Liver (tissue), 3 donors: ENCODE measurements around the gene DMC1.

ENCODE experiments used
- ATF3 ChIP-seq: IDR thresholded peaks from 2 replicates; pipeline ENCODE4 v1.6.1; 2016; ENCODE audit warnings: antibody characterized with exemption
- EGR1 ChIP-seq, 2 donors: IDR thresholded peaks; 2 replicates each; pipeline ENCODE4 v1.6.1; 2016 to 2018; ENCODE audit warnings: antibody characterized with exemption in 2 of 2, low read depth in 2 of 2
- GABPA ChIP-seq, 2 donors: IDR thresholded peaks in 1 of 2; conservative IDR thresholded peaks in 1 of 2; 2 replicates each; pipeline ENCODE4 v1.6.1; 2016; ENCODE audit warnings: antibody characterized with exemption in 2 of 2, mild to moderate bottlenecking in 1 of 2, moderate library complexity in 1 of 2
- HNF4A ChIP-seq, 2 donors: conservative IDR thresholded peaks; 2 replicates each; pipeline ENCODE4 v1.6.1; 2016; ENCODE audit warnings: antibody characterized with exemption in 2 of 2, mild to moderate bottlenecking in 2 of 2
- HNF4G ChIP-seq: IDR thresholded peaks from 2 replicates; pipeline ENCODE4 v1.6.1; 2016; ENCODE audit warnings: antibody characterized with exemption
- JUND ChIP-seq, 2 donors: IDR thresholded peaks; 2 replicates each; pipeline ENCODE4 v1.6.1; 2016; ENCODE audit warnings: antibody characterized with exemption in 2 of 2
- MAX ChIP-seq: IDR thresholded peaks from 2 replicates; pipeline ENCODE4 v1.6.1; 2016; ENCODE audit warnings: antibody characterized with exemption
- RAD21 ChIP-seq, 2 donors: IDR thresholded peaks; 2 replicates each; pipeline ENCODE4 v1.6.1; 2016; ENCODE audit warnings: antibody characterized with exemption in 2 of 2, mild to moderate bottlenecking in 2 of 2
- RXRA ChIP-seq, 2 donors: IDR thresholded peaks; 2 replicates each; pipeline ENCODE4 v1.6.1; 2017 to 2018; ENCODE audit warnings: antibody characterized with exemption in 2 of 2, mild to moderate bottlenecking in 1 of 2
- SP1 ChIP-seq: IDR thresholded peaks from 2 replicates; pipeline ENCODE4 v1.6.1; 2018; ENCODE audit warnings: antibody characterized with exemption, mild to moderate bottlenecking
- TAF1 ChIP-seq: conservative IDR thresholded peaks from 2 replicates; pipeline ENCODE4 v1.6.1; 2016; ENCODE audit warnings: antibody characterized with exemption, mild to moderate bottlenecking
- TF ChIP-seq, protein P1 (sequence below): fragments of 150-350 bp; IDR thresholded peaks from 2 replicates; pipeline ENCODE4 v1.5.1; 2017; ENCODE audit warnings: improper control_type of control experiment, low read depth, low read length; ENCODE audit not compliant: missing input control
- TF ChIP-seq, protein P2 (sequence below): IDR thresholded peaks from 2 replicates; pipeline ENCODE4 v1.6.1; 2016; ENCODE audit warnings: antibody characterized with exemption, mild to moderate bottlenecking
- donor health status: healthy.
- donor health status: healthy.

GRCh38 chr22:38501797-38502672 lies 67.9 kb downstream of the DMC1 start:
- TF ChIP-seq ATF3 (no peak), RAD21 (IDR thresholded peaks at IDR 0.05) (no peak), HNF4A (conservative IDR thresholded peaks at IDR 0.05) (no peak), HNF4G (no peak), MAX (no peak), SP1 (no peak), TAF1 (no peak), GABPA (IDR thresholded peaks at IDR 0.05 in 1 of 2, conservative IDR thresholded peaks at IDR 0.05 in 1 of 2) (no peak), JUND (IDR thresholded peaks at IDR 0.05) (no peak), EGR1 (IDR thresholded peaks at IDR 0.05; ENCODE audit: low read depth in 2 of 2) (no peak), RXRA (IDR thresholded peaks at IDR 0.05) (no peak)
- TF ChIP-seq, protein P1, sequence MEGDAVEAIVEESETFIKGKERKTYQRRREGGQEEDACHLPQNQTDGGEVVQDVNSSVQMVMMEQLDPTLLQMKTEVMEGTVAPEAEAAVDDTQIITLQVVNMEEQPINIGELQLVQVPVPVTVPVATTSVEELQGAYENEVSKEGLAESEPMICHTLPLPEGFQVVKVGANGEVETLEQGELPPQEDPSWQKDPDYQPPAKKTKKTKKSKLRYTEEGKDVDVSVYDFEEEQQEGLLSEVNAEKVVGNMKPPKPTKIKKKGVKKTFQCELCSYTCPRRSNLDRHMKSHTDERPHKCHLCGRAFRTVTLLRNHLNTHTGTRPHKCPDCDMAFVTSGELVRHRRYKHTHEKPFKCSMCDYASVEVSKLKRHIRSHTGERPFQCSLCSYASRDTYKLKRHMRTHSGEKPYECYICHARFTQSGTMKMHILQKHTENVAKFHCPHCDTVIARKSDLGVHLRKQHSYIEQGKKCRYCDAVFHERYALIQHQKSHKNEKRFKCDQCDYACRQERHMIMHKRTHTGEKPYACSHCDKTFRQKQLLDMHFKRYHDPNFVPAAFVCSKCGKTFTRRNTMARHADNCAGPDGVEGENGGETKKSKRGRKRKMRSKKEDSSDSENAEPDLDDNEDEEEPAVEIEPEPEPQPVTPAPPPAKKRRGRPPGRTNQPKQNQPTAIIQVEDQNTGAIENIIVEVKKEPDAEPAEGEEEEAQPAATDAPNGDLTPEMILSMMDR, result no peak
- TF ChIP-seq, protein P2, sequence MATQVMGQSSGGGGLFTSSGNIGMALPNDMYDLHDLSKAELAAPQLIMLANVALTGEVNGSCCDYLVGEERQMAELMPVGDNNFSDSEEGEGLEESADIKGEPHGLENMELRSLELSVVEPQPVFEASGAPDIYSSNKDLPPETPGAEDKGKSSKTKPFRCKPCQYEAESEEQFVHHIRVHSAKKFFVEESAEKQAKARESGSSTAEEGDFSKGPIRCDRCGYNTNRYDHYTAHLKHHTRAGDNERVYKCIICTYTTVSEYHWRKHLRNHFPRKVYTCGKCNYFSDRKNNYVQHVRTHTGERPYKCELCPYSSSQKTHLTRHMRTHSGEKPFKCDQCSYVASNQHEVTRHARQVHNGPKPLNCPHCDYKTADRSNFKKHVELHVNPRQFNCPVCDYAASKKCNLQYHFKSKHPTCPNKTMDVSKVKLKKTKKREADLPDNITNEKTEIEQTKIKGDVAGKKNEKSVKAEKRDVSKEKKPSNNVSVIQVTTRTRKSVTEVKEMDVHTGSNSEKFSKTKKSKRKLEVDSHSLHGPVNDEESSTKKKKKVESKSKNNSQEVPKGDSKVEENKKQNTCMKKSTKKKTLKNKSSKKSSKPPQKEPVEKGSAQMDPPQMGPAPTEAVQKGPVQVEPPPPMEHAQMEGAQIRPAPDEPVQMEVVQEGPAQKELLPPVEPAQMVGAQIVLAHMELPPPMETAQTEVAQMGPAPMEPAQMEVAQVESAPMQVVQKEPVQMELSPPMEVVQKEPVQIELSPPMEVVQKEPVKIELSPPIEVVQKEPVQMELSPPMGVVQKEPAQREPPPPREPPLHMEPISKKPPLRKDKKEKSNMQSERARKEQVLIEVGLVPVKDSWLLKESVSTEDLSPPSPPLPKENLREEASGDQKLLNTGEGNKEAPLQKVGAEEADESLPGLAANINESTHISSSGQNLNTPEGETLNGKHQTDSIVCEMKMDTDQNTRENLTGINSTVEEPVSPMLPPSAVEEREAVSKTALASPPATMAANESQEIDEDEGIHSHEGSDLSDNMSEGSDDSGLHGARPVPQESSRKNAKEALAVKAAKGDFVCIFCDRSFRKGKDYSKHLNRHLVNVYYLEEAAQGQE, result no peak
